ENCODE measurements around the gene LY86. TPM values are rescaled to one million over a fixed set of nuclear protein-coding genes. Genes with fewer than 3 reads are reported as not detected.
A peak's percentile ranks its signal among the peaks of the same experiment; 100 is the strongest.

Gene LY86
- total and polyA plus RNA-seq, 10 of the 15 experiments (the other 5 are each of a cell fraction or from before 2014, with no cell fraction given) = 68.2 to 457 (median 128) TPM

DNA sequence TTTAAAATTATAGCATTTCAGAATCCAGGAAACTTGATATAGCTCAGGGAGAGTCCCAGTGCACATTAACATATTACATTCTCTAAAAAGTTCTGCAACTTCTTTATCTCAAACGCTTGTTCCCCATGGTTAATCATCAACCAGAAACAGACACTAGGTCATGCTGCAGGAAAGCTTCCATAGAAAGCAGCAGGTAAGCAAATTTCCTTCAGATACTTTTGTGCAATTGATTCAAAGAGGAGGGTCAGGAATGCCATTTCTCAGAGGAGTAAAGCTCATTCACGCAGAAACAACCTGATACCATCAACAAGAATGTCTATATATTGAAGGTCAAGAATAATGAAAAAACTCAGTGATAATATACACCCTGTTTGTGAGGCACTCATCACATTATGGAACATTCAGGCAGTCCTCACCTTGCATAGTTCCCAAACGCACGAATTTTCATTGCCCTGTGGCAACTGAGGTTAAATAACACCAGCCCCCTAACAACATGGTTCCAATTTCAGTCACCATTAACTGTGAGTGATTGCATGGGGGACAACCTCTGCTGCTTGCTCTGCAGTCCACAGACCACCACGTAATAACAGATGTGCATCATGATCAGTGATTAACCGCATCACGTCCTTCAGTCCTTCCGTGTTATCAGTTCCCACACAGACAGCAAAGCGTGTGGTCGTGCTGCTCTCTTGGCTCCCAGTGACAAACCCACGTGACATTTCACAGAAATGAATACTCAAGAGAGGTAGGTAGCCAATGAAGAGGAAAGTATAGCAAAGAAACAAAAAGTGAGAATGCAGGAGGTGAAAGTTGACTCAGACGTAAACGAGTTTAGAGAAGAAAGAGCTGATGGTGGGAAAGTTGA lies 95.7 kb downstream of the LY86 start (continued):
- TF ChIP-seq E4F1 (IDR thresholded peaks at IDR 0.05; ENCODE audit: borderline replicate concordance, partially characterized antibody) (peak; percentile 81), NFYB (IDR thresholded peaks at IDR 0.05; ENCODE audit: insufficient read depth, low read depth, low read length) (0 out of 2 replicates have a peak, but pooled peaks have one; percentile 25), ZBED1 (IDR thresholded peaks at IDR 0.05; ENCODE audit: borderline replicate concordance) (peak; percentile 81), NR2C1 (IDR thresholded peaks at IDR 0.05) (peak; percentile 77), NRF1 (conservative IDR thresholded peaks at IDR 0.05; ENCODE audit: low read depth, low read length) (no peak), SMARCA5 (IDR thresholded peaks at IDR 0.05) (0 out of 2 replicates have a peak, but pooled peaks have one; percentile 50), TCF12 (IDR thresholded peaks at IDR 0.05; ENCODE audit: low read depth, low read length) (peak; percentile 84), HDAC6 (IDR thresholded peaks at IDR 0.05; ENCODE audit: unreplicated experiment) (no peak), HDGF (IDR thresholded peaks at IDR 0.05) (peak; percentile 67; the same call in 1 of the 2 replicates), TARDBP (IDR thresholded peaks at IDR 0.05; ENCODE audit: borderline replicate concordance) (peak; percentile 18; the same call in 1 of the 2 replicates), ZNF622 (IDR thresholded peaks at IDR 0.05) (no peak), SMAD1 (IDR thresholded peaks at IDR 0.05; ENCODE audit: low read depth, partially characterized antibody) (peak; percentile 72), SREBF2 (IDR thresholded peaks at IDR 0.05; ENCODE audit: low read length) (no peak), ATF7 (IDR thresholded peaks at IDR 0.05; ENCODE audit: low read depth) (peak; percentile 89), CBX5 (IDR thresholded peaks at IDR 0.05; ENCODE audit: low read depth) (0 out of 2 replicates have a peak, but pooled peaks have one; percentile 45), YY1 (IDR thresholded peaks at IDR 0.05; ENCODE audit: low read depth, low read length) (peak; percentile 54)
- TF ChIP-seq, protein P1, sequence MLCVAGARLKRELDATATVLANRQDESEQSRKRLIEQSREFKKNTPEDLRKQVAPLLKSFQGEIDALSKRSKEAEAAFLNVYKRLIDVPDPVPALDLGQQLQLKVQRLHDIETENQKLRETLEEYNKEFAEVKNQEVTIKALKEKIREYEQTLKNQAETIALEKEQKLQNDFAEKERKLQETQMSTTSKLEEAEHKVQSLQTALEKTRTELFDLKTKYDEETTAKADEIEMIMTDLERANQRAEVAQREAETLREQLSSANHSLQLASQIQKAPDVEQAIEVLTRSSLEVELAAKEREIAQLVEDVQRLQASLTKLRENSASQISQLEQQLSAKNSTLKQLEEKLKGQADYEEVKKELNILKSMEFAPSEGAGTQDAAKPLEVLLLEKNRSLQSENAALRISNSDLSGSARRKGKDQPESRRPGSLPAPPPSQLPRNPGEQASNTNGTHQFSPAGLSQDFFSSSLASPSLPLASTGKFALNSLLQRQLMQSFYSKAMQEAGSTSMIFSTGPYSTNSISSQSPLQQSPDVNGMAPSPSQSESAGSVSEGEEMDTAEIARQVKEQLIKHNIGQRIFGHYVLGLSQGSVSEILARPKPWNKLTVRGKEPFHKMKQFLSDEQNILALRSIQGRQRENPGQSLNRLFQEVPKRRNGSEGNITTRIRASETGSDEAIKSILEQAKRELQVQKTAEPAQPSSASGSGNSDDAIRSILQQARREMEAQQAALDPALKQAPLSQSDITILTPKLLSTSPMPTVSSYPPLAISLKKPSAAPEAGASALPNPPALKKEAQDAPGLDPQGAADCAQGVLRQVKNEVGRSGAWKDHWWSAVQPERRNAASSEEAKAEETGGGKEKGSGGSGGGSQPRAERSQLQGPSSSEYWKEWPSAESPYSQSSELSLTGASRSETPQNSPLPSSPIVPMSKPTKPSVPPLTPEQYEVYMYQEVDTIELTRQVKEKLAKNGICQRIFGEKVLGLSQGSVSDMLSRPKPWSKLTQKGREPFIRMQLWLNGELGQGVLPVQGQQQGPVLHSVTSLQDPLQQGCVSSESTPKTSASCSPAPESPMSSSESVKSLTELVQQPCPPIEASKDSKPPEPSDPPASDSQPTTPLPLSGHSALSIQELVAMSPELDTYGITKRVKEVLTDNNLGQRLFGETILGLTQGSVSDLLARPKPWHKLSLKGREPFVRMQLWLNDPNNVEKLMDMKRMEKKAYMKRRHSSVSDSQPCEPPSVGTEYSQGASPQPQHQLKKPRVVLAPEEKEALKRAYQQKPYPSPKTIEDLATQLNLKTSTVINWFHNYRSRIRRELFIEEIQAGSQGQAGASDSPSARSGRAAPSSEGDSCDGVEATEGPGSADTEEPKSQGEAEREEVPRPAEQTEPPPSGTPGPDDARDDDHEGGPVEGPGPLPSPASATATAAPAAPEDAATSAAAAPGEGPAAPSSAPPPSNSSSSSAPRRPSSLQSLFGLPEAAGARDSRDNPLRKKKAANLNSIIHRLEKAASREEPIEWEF (IDR thresholded peaks at IDR 0.05; ENCODE audit: insufficient replicate concordance, low read depth, low read length) = peak; percentile 86
- TF ChIP-seq, protein P2, sequence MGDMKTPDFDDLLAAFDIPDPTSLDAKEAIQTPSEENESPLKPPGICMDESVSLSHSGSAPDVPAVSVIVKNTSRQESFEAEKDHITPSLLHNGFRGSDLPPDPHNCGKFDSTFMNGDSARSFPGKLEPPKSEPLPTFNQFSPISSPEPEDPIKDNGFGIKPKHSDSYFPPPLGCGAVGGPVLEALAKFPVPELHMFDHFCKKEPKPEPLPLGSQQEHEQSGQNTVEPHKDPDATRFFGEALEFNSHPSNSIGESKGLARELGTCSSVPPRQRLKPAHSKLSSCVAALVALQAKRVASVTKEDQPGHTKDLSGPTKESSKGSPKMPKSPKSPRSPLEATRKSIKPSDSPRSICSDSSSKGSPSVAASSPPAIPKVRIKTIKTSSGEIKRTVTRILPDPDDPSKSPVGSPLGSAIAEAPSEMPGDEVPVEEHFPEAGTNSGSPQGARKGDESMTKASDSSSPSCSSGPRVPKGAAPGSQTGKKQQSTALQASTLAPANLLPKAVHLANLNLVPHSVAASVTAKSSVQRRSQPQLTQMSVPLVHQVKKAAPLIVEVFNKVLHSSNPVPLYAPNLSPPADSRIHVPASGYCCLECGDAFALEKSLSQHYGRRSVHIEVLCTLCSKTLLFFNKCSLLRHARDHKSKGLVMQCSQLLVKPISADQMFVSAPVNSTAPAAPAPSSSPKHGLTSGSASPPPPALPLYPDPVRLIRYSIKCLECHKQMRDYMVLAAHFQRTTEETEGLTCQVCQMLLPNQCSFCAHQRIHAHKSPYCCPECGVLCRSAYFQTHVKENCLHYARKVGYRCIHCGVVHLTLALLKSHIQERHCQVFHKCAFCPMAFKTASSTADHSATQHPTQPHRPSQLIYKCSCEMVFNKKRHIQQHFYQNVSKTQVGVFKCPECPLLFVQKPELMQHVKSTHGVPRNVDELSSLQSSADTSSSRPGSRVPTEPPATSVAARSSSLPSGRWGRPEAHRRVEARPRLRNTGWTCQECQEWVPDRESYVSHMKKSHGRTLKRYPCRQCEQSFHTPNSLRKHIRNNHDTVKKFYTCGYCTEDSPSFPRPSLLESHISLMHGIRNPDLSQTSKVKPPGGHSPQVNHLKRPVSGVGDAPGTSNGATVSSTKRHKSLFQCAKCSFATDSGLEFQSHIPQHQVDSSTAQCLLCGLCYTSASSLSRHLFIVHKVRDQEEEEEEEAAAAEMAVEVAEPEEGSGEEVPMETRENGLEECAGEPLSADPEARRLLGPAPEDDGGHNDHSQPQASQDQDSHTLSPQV (IDR thresholded peaks at IDR 0.05) = 0 out of 2 replicates have a peak, but pooled peaks have one; percentile 63

Data from GM12878 (cell line).